ENCODE results near the gene CCIN. TPM values are rescaled to one million over a fixed set of nuclear protein-coding genes. Genes with fewer than 3 reads are reported as not detected.

CCIN gene
- total RNA-seq, 1 experiment from 2014 or later = 0.20 TPM

GRCh38 chr9:36163786-36164170 is 5.4 kb upstream of the CCIN start:
- Histone ChIP-seq H2AFZ (ENCODE audit: low read depth, low read length, poor library complexity, severe bottlenecking) (no peak overlapping the region), H3K9ac (ENCODE audit: low read length) (no peak overlapping the region), H3K4me1 (ENCODE audit: control insufficient read depth in 1 of 2, insufficient read depth in 2 of 2, low read length in 2 of 2) (peaks cover 0 to 23% of the 10 kb centered on the region in 2 experiments; a peak in 1 of 4 replicates), H3K9me3 (ENCODE audit: control insufficient read depth in 1 of 2, insufficient read depth in 1 of 2, low read depth in 1 of 2, low read length in 2 of 2) (no peaks in the 10 kb centered on the region), H3K4me2 (ENCODE audit: low read length) (no peak overlapping the region), H3K36me3 (ENCODE audit: control insufficient read depth in 1 of 2, insufficient read depth in 2 of 2, low read length in 2 of 2) (no peaks in the 10 kb centered on the region), H3K9me2 (ENCODE audit: insufficient read depth) (no peaks in the 10 kb centered on the region), H3K27ac (ENCODE audit: low read depth, low read length) (no peak overlapping the region), H3K27me3 (ENCODE audit: insufficient read depth, low read length) (no peaks in the 10 kb centered on the region), H3K4me3 (replicated peaks in 1 of 2; ENCODE audit: low read depth in 1 of 2, low read length in 2 of 2) (no peak overlapping the region), H4K20me1 (ENCODE audit: insufficient read depth) (no peaks in the 10 kb centered on the region), H3K79me2 (ENCODE audit: insufficient read depth, low read length) (no peaks in the 10 kb centered on the region)
- no TSS peak for BruUV-seq (replicated peaks)
- intact Hi-C loops (cut with micrococcal nuclease) = no loop called here
- ChIA-PET POLR2A (interaction anchor here (1.5 kb wide), 1 partner anchor 27 kb away, joined by 7 read pairs; the partner anchor contains the start of gene CLTA), CTCF (interaction anchor here (3.5 kb wide), 1 partner anchor 62 kb away, joined by 36 read pairs; no protein-coding TSS in a partner anchor), RAD21 (ENCODE audit: low non-redundant PET in 1 of 2, low total read pairs in 2 of 2, uncharacterized antibody in 2 of 2, unreplicated experiment in 2 of 2) (no interaction called here)
- ATAC-seq = no peak
- TF ChIP-seq RAD21 (IDR thresholded peaks at IDR 0.05; ENCODE audit: low read depth) (no peak), FOSL1 (IDR thresholded peaks at IDR 0.05; ENCODE audit: low read depth) (no peak), SP1 (IDR thresholded peaks at IDR 0.05; ENCODE audit: low read depth) (no peak), YY1 (IDR thresholded peaks at IDR 0.05; ENCODE audit: extremely low read depth, insufficient replicate concordance, low read depth, low read length) (no peak), ZNF274 (IDR thresholded peaks at IDR 0.05; ENCODE audit: low read depth, low read length) (no peak), ZFX (IDR thresholded peaks at IDR 0.05) (no peak), ELF1 (IDR thresholded peaks at IDR 0.05; ENCODE audit: borderline replicate concordance, low read depth) (no peak), POLR2A (IDR thresholded peaks at IDR 0.05; ENCODE audit: borderline replicate concordance, extremely low read depth, insufficient read depth, insufficient read length) (no peak)
- DNase-seq (ENCODE audit: low read depth, low spot score) = no peak

- Histone ChIP-seq H2AFZ (ENCODE audit: low read depth, low read length, poor library complexity, severe bottlenecking) (no peak overlapping the region), H3K27ac (ENCODE audit: low read depth, low read length) (no peak overlapping the region), H3K9me2 (ENCODE audit: insufficient read depth) (no peaks in the 10 kb centered on the region), H3K9me3 (ENCODE audit: control insufficient read depth in 1 of 2, insufficient read depth in 1 of 2, low read depth in 1 of 2, low read length in 2 of 2) (no peaks in the 10 kb centered on the region), H3K4me2 (ENCODE audit: low read length) (no peak overlapping the region), H3K36me3 (ENCODE audit: control insufficient read depth in 1 of 2, insufficient read depth in 2 of 2, low read length in 2 of 2) (no peaks in the 10 kb centered on the region), H3K4me1 (ENCODE audit: control insufficient read depth in 1 of 2, insufficient read depth in 2 of 2, low read length in 2 of 2) (peaks cover 0 to 19% of the 10 kb centered on the region in 2 experiments; a peak in 1 of 4 replicates), H3K4me3 (replicated peaks in 1 of 2; ENCODE audit: low read depth in 1 of 2, low read length in 2 of 2) (no peak overlapping the region), H3K27me3 (ENCODE audit: insufficient read depth, low read length) (no peaks in the 10 kb centered on the region), H4K20me1 (ENCODE audit: insufficient read depth) (no peaks in the 10 kb centered on the region), H3K9ac (ENCODE audit: low read length) (no peak overlapping the region), H3K79me2 (ENCODE audit: insufficient read depth, low read length) (no peaks in the 10 kb centered on the region)
- ChIA-PET POLR2A (interaction anchor here (1.5 kb wide), 1 partner anchor 26 kb away, joined by 7 read pairs; the partner anchor contains the start of gene CLTA), CTCF (interaction anchor here (1.5 to 3.5 kb wide), 2 partner anchors 28 to 62 kb away, joined by 3 to 36 read pairs; partner anchors contain the start of gene GLIPR2), RAD21 (ENCODE audit: low non-redundant PET in 1 of 2, low total read pairs in 2 of 2, uncharacterized antibody in 2 of 2, unreplicated experiment in 2 of 2) (no interaction called here)
- intact Hi-C loops (cut with micrococcal nuclease) = no loop called here
- BruUV-seq (replicated peaks) = no TSS peak
- DNase-seq (ENCODE audit: low read depth, low spot score) (no peak), ATAC-seq (no peak)
- TF ChIP-seq YY1 (IDR thresholded peaks at IDR 0.05; ENCODE audit: extremely low read depth, insufficient replicate concordance, low read depth, low read length) (no peak), SP1 (IDR thresholded peaks at IDR 0.05; ENCODE audit: low read depth) (no peak), ZFX (IDR thresholded peaks at IDR 0.05) (no peak), POLR2AphosphoS5 (IDR thresholded peaks at IDR 0.05; ENCODE audit: low read depth, low read length) (no peak), ATF3 (IDR thresholded peaks at IDR 0.05) (no peak), CEBPB (IDR thresholded peaks at IDR 0.05; ENCODE audit: low read depth) (no peak), FOSL1 (IDR thresholded peaks at IDR 0.05; ENCODE audit: low read depth) (no peak), TCF7L2 (IDR thresholded peaks at IDR 0.05; ENCODE audit: borderline replicate concordance, extremely low read depth, insufficient read depth, insufficient read length) (no peak), JUND (IDR thresholded peaks at IDR 0.05) (no peak), EZH2 (IDR thresholded peaks at IDR 0.05) (no peak), EZH2phosphoT487 (IDR thresholded peaks at IDR 0.05; ENCODE audit: borderline replicate concordance) (no peak), ELF1 (IDR thresholded peaks at IDR 0.05; ENCODE audit: borderline replicate concordance, low read depth) (no peak), CBX3 (IDR thresholded peaks at IDR 0.05; ENCODE audit: low read depth) (no peak), POLR2A (IDR thresholded peaks at IDR 0.05; ENCODE audit: borderline replicate concordance, extremely low read depth, insufficient read depth, insufficient read length) (no peak), EGR1 (IDR thresholded peaks at IDR 0.05; ENCODE audit: low read depth) (no peak), SIN3A (IDR thresholded peaks at IDR 0.05; ENCODE audit: low read depth) (no peak)
- TF ChIP-seq, protein P1, sequence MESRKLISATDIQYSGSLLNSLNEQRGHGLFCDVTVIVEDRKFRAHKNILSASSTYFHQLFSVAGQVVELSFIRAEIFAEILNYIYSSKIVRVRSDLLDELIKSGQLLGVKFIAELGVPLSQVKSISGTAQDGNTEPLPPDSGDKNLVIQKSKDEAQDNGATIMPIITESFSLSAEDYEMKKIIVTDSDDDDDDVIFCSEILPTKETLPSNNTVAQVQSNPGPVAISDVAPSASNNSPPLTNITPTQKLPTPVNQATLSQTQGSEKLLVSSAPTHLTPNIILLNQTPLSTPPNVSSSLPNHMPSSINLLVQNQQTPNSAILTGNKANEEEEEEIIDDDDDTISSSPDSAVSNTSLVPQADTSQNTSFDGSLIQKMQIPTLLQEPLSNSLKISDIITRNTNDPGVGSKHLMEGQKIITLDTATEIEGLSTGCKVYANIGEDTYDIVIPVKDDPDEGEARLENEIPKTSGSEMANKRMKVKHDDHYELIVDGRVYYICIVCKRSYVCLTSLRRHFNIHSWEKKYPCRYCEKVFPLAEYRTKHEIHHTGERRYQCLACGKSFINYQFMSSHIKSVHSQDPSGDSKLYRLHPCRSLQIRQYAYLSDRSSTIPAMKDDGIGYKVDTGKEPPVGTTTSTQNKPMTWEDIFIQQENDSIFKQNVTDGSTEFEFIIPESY (IDR thresholded peaks at IDR 0.05; ENCODE audit: extremely low read depth, insufficient replicate concordance, low read length) = no peak
These were observed 4.8 kb upstream of the CCIN start for GRCh38 chr9:36164372-36164771.

All from HCT116 (cell line).